HG03159 (cell line): ENCODE results near the gene CRLF1.

Experiments used
- ATAC-seq: cut with Tn5 transposase; IDR thresholded peaks from one replicate; pipeline ENCODE4 v1.9.1; 2021; ENCODE audit warnings: mild to moderate bottlenecking, moderate library complexity; ENCODE audit not compliant: unreplicated experiment

CRLF1 gene

GRCh38 chr19:18562086-18562485, 44.5 kb downstream of the CRLF1 start:
- no peak for ATAC-seq

DNA sequence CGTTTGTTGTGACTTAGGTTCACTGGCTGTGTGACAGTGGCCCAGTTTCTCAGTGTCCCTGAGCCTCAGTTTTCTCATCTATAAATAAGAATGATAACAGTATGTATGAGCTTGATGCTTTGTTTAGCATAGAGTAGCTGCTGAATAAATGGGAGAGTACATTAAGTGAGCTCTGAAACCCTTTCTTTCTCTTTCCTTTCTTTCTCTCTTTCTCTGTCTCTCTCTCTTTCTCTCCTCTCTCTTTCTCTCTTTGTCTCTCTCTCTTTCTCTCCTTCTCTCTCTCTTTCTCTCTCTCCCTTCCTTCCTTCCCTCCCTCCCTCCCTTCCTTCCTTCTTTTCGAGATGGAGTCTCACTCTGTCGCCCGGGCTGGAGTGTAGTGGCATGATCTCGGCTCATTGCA, 46.9 kb downstream of the CRLF1 start:
- no peak for ATAC-seq

GRCh38 chr19:18558604-18559003, 48.0 kb downstream of the CRLF1 start:
- no peak for ATAC-seq

DNA sequence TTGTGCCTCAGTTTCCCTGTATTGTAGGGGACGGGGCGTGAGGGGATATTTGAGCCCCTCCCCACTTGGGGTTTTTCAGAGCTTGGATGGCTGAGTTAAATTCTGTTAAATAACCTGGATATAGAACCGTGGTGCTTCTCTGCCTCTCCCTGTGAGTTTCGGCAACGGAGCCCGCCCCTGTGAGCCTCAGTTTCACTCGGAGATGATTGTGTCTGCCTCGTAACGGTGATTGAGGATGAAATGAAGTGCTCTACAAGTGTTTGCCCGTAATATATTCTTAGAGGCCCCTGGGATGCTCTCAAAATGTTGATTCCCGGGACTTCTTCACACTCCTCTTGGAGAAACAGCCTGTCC, 48.4 kb downstream of the CRLF1 start:
- ATAC-seq: no peak

DNA sequence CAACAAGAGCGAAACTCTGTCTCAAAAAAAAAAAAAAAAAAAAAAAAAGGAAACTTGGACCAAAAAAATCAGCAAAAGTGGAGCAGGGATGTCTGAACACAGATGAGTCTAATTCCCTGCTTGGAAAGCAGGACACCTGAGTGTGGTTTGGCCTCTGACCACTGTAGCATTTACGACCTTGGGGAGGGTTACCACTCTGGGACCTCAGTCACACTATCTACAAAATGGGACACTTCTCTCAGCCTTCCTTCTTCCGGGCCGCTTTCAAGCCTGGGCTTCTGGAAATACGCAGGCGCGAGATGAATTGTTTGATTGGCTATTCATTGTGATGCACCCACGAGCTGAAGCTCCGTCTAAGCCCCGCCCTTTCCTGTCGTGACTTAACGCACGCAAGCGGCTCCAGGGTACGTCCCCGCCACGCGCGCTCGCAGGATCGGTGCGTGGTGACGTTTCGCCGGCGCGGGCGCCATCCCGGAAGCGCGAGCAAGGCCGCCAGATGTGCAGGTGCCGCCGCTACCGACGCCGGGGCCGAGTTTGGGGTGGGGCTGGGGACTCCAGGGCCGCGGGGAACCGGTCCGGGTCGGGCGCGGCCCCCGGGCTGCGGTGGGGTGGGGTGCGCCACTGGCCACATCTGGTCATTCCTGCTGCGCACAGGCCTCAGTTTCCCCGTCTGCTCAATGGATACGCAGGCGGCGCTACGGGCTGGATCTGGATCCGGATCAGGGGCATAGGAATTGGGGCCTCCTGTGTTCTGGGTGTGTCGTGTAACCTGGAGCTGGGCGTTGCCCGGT, 49.0 kb downstream of the CRLF1 start, which contains the start of gene KXD1:
KXD1 (plus strand) TSS at position 460 of the 791 bp plus-strand sequence. CDS start 4,187 bp downstream, outside the sequence.
- ATAC-seq: peak; percentile 95

GRCh38 chr19:18551631-18552030, 55.0 kb downstream of the CRLF1 start:
- ATAC-seq: no peak

GRCh38 chr19:18543814-18544475, 62.7 kb downstream of the CRLF1 start:
- peak; percentile 37 for ATAC-seq
